ENCODE results near the gene SKAP1.
"Not testable (repeated sequence)": the region's sequence is repeated elsewhere in the genome, so short reads cannot be mapped to it uniquely, and the experiment has no call there.

SKAP1 gene

DNA sequence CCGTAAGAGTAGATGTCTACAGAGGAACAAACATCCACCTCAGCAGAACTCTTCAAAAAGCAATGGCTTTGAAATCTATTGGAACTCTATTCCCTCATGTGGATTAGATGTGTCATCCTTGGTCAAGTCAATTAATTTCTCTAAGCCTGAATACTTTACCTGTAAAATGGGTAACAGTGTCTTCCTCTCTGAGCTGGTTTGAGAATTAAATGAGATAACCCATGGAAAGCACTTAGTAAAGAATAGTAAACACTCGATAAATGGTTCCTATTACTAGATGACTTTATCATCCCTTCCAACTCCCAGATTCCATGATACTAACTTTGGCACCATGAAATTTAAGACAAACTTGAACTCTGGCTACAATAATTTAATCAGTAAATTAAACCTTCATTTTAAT is 89.1 kb downstream of the SKAP1 start:
- Histone ChIP-seq H3K4me2 (ENCODE audit: insufficient read depth, low read length, poor library complexity, severe bottlenecking) (no peak overlapping the region), H2BK120ac (ENCODE audit: low read depth, low read length) (no peak overlapping the region), H3K14ac (ENCODE audit: low read length) (no peak overlapping the region), H2BK5ac (ENCODE audit: low read length) (no peak overlapping the region), H3K4me1 (ENCODE audit: control insufficient read depth in 2 of 2, insufficient read depth in 1 of 2, low read depth in 1 of 2, low read length in 2 of 2) (no peaks in the 10 kb centered on the region), H4K91ac (ENCODE audit: low read depth, low read length, poor library complexity) (no peak overlapping the region), H2BK12ac (ENCODE audit: low read length) (no peak overlapping the region), H3K4ac (ENCODE audit: low read length) (no peak overlapping the region), H3K27me3 (ENCODE audit: control insufficient read depth in 3 of 3, insufficient read depth in 3 of 3, low read depth in 1 of 3, low read length in 3 of 3) (peaks cover 0 to 20% (median 3%) of the 10 kb centered on the region in 3 experiments), H2BK15ac (ENCODE audit: low read length) (no peak overlapping the region), H2AFZ (ENCODE audit: low read length) (no peak overlapping the region), H3K36me3 (replicated peaks in 1 of 2; ENCODE audit: control insufficient read depth in 2 of 2, insufficient read depth in 2 of 2, low read length in 2 of 2) (no peaks in the 10 kb centered on the region), H2AK5ac (ENCODE audit: low read depth, low read length) (no peak overlapping the region), H3K9ac (ENCODE audit: low read depth, low read length, poor library complexity) (no peak overlapping the region), H3K4me3 (ENCODE audit: low read length in 2 of 2) (no peak overlapping the region), H3K18ac (ENCODE audit: low read length) (no peak overlapping the region), H3K79me1 (ENCODE audit: low read depth, low read length) (no peaks in the 10 kb centered on the region), H3K23ac (ENCODE audit: low read depth, low read length, poor library complexity) (no peak overlapping the region), H4K8ac (ENCODE audit: low read depth, low read length) (no peak overlapping the region), H3K27ac (replicated peaks; ENCODE audit: low read length) (no peak overlapping the region), H3K9me3 (replicated peaks in 1 of 2; ENCODE audit: control insufficient read depth in 2 of 2, insufficient read depth in 1 of 2, low read depth in 1 of 2, low read length in 2 of 2) (no peaks in the 10 kb centered on the region)
- WGBS, 2 donors (ENCODE audit: extremely low coverage in 2 of 2, insufficient read length in 2 of 2, insufficient replicate concordance in 1 of 2): no CpG with 5 or more reads among the region's 2 CpGs
- no peak for DNase-seq (ENCODE audit: low spot score)

DNA sequence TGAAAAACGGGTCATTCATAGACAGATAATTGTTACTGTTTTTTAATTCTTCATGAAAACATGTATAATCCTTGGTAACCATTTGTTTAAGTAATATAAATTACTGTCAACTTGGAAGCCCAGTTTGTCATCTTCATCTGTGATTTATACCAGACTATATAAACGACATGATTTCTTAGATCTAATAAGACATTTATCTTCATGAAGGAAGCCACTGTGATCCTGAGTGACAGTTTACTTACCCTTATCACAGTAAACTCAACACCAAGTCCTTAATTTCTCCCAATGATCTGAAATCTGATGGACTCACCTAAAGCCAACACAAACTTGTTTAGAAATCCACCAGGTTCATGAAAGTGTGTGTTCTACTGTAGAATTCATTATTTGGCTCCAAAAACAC is 91.3 kb downstream of the SKAP1 start:
- Histone ChIP-seq H3K27me3 (ENCODE audit: control insufficient read depth in 3 of 3, insufficient read depth in 3 of 3, low read depth in 1 of 3, low read length in 3 of 3) (peaks cover 0 to 15% (median 3%) of the 10 kb centered on the region in 3 experiments), H2BK12ac (ENCODE audit: low read length) (no peak overlapping the region), H3K36me3 (replicated peaks in 1 of 2; ENCODE audit: control insufficient read depth in 2 of 2, insufficient read depth in 2 of 2, low read length in 2 of 2) (no peaks in the 10 kb centered on the region), H3K18ac (ENCODE audit: low read length) (no peak overlapping the region), H3K4me1 (ENCODE audit: control insufficient read depth in 2 of 2, insufficient read depth in 1 of 2, low read depth in 1 of 2, low read length in 2 of 2) (no peaks in the 10 kb centered on the region), H3K4ac (ENCODE audit: low read length) (no peak overlapping the region), H2AK5ac (ENCODE audit: low read depth, low read length) (no peak overlapping the region), H3K4me2 (ENCODE audit: insufficient read depth, low read length, poor library complexity, severe bottlenecking) (no peak overlapping the region), H3K4me3 (ENCODE audit: low read length in 2 of 2) (no peak overlapping the region), H3K27ac (replicated peaks; ENCODE audit: low read length) (no peak overlapping the region), H2BK15ac (ENCODE audit: low read length) (no peak overlapping the region), H3K23ac (ENCODE audit: low read depth, low read length, poor library complexity) (no peak overlapping the region), H3K9ac (ENCODE audit: low read depth, low read length, poor library complexity) (no peak overlapping the region), H2AFZ (ENCODE audit: low read length) (no peak overlapping the region), H3K79me1 (ENCODE audit: low read depth, low read length) (no peaks in the 10 kb centered on the region), H3K9me3 (replicated peaks in 1 of 2; ENCODE audit: control insufficient read depth in 2 of 2, insufficient read depth in 1 of 2, low read depth in 1 of 2, low read length in 2 of 2) (no peaks in the 10 kb centered on the region), H4K91ac (ENCODE audit: low read depth, low read length, poor library complexity) (no peak overlapping the region), H4K8ac (ENCODE audit: low read depth, low read length) (no peak overlapping the region), H3K14ac (ENCODE audit: low read length) (no peak overlapping the region), H2BK5ac (ENCODE audit: low read length) (no peak overlapping the region), H2BK120ac (ENCODE audit: low read depth, low read length) (no peak overlapping the region)
- no peak for DNase-seq (ENCODE audit: low spot score)
- no CpG with 5 or more reads among the region's 2 CpGs for WGBS, 2 donors (ENCODE audit: extremely low coverage in 2 of 2, insufficient read length in 2 of 2, insufficient replicate concordance in 1 of 2)

- not testable (repeated sequence) for H2BK15ac ChIP-seq (ENCODE audit: low read length); H2BK12ac ChIP-seq (ENCODE audit: low read length); H2AFZ ChIP-seq (ENCODE audit: low read length); H3K4me1 ChIP-seq (ENCODE audit: control insufficient read depth in 2 of 2, insufficient read depth in 1 of 2, low read depth in 1 of 2, low read length in 2 of 2); H3K4me3 ChIP-seq (ENCODE audit: low read length in 2 of 2); H4K91ac ChIP-seq (ENCODE audit: low read depth, low read length, poor library complexity); DNase-seq (ENCODE audit: low spot score); H3K14ac ChIP-seq (ENCODE audit: low read length); H3K79me1 ChIP-seq (ENCODE audit: low read depth, low read length); H4K8ac ChIP-seq (ENCODE audit: low read depth, low read length); H3K9ac ChIP-seq (ENCODE audit: low read depth, low read length, poor library complexity); H3K4me2 ChIP-seq (ENCODE audit: insufficient read depth, low read length, poor library complexity, severe bottlenecking); H2BK120ac ChIP-seq (ENCODE audit: low read depth, low read length); H2AK5ac ChIP-seq (ENCODE audit: low read depth, low read length); H3K23ac ChIP-seq (ENCODE audit: low read depth, low read length, poor library complexity); H2BK5ac ChIP-seq (ENCODE audit: low read length); H3K27ac ChIP-seq (replicated peaks; ENCODE audit: low read length); H3K9me3 ChIP-seq (replicated peaks in 1 of 2; ENCODE audit: control insufficient read depth in 2 of 2, insufficient read depth in 1 of 2, low read depth in 1 of 2, low read length in 2 of 2); H3K36me3 ChIP-seq (replicated peaks in 1 of 2; ENCODE audit: control insufficient read depth in 2 of 2, insufficient read depth in 2 of 2, low read length in 2 of 2); H3K4ac ChIP-seq (ENCODE audit: low read length); H3K18ac ChIP-seq (ENCODE audit: low read length)
- WGBS, 2 donors (ENCODE audit: extremely low coverage in 2 of 2, insufficient read length in 2 of 2, insufficient replicate concordance in 1 of 2): no CpG with 5 or more reads among the region's 2 CpGs
- H3K27me3 ChIP-seq (ENCODE audit: control insufficient read depth in 3 of 3, insufficient read depth in 3 of 3, low read depth in 1 of 3, low read length in 3 of 3): peaks cover 0 to 20% (median 3%) of the 10 kb centered on the region in 3 experiments
These were observed 92.1 kb downstream of the SKAP1 start for GRCh38 chr17:48337903-48338302.

- Histone ChIP-seq H3K9ac (ENCODE audit: low read depth, low read length, poor library complexity) (no peak overlapping the region), H4K8ac (ENCODE audit: low read depth, low read length) (no peak overlapping the region), H3K14ac (ENCODE audit: low read length) (no peak overlapping the region), H3K23ac (ENCODE audit: low read depth, low read length, poor library complexity) (no peak overlapping the region), H3K79me1 (ENCODE audit: low read depth, low read length) (no peaks in the 10 kb centered on the region), H2BK120ac (ENCODE audit: low read depth, low read length) (no peak overlapping the region), H3K27me3 (ENCODE audit: control insufficient read depth in 3 of 3, insufficient read depth in 3 of 3, low read depth in 1 of 3, low read length in 3 of 3) (peaks cover 0 to 22% (median 3%) of the 10 kb centered on the region in 3 experiments), H3K18ac (ENCODE audit: low read length) (no peak overlapping the region), H3K4me2 (ENCODE audit: insufficient read depth, low read length, poor library complexity, severe bottlenecking) (no peak overlapping the region), H2BK15ac (ENCODE audit: low read length) (no peak overlapping the region), H3K36me3 (replicated peaks in 1 of 2; ENCODE audit: control insufficient read depth in 2 of 2, insufficient read depth in 2 of 2, low read length in 2 of 2) (no peaks in the 10 kb centered on the region), H3K4ac (ENCODE audit: low read length) (no peak overlapping the region), H3K4me1 (ENCODE audit: control insufficient read depth in 2 of 2, insufficient read depth in 1 of 2, low read depth in 1 of 2, low read length in 2 of 2) (no peaks in the 10 kb centered on the region), H2AK5ac (ENCODE audit: low read depth, low read length) (no peak overlapping the region), H3K27ac (replicated peaks; ENCODE audit: low read length) (no peak overlapping the region), H2BK5ac (ENCODE audit: low read length) (no peak overlapping the region), H2AFZ (ENCODE audit: low read length) (no peak overlapping the region), H3K9me3 (replicated peaks in 1 of 2; ENCODE audit: control insufficient read depth in 2 of 2, insufficient read depth in 1 of 2, low read depth in 1 of 2, low read length in 2 of 2) (no peaks in the 10 kb centered on the region), H3K4me3 (ENCODE audit: low read length in 2 of 2) (no peak overlapping the region), H2BK12ac (ENCODE audit: low read length) (no peak overlapping the region), H4K91ac (ENCODE audit: low read depth, low read length, poor library complexity) (no peak overlapping the region)
- no CpG with 5 or more reads among the region's 2 CpGs for WGBS, 2 donors (ENCODE audit: extremely low coverage in 2 of 2, insufficient read length in 2 of 2, insufficient replicate concordance in 1 of 2)
- no peak for DNase-seq (ENCODE audit: low spot score)
These were observed 93.0 kb downstream of the SKAP1 start for GRCh38 chr17:48336986-48337385.
